WERI-Rb-1 (cell line): ENCODE data around the gene ZFPM1.

Experiments used
- DNase-seq: peaks from one replicate; pipeline ENCODE4 v3.0.0-alpha.2; 2020
- H3K27ac ChIP-seq: fragments of 250-450 bp; sonication (Bioruptor Pico); 2 replicates; pipeline ENCODE4 v1.5.1; 2020; ENCODE audit warnings: mild to moderate bottlenecking, moderate library complexity
- H3K27me3 ChIP-seq: fragments of 250-450 bp; sonication (Bioruptor Pico); 2 replicates; pipeline ENCODE4 v1.5.1; 2021; ENCODE audit warnings: mild to moderate bottlenecking, low read depth, moderate library complexity; ENCODE audit not compliant: insufficient read depth, severe bottlenecking
- H3K36me3 ChIP-seq: fragments of 250-450 bp; sonication (Bioruptor Pico); 2 replicates; pipeline ENCODE4 v1.5.1; 2020; ENCODE audit warnings: mild to moderate bottlenecking, moderate library complexity
- H3K4me3 ChIP-seq: 2 replicates; pipeline ENCODE4 v1.5.1; 2011; ENCODE audit warnings: low read depth, mild to moderate bottlenecking, control low read depth, low read length
- H3K9me3 ChIP-seq: fragments of 250-450 bp; sonication (Bioruptor Pico); 2 replicates; pipeline ENCODE4 v1.5.1; 2021; ENCODE audit warnings: mild to moderate bottlenecking, moderate library complexity; ENCODE audit not compliant: severe bottlenecking
- CTCF ChIP-seq: IDR thresholded peaks from 2 replicates; pipeline ENCODE4 v1.5.1; 2011; ENCODE audit warnings: low read depth, mild to moderate bottlenecking, control low read depth, inconsistent platforms, low read length

The ZFPM1 gene

GRCh38 chr16:88532434-88533241 is 79.6 kb downstream of the ZFPM1 start:
- no peak overlapping the region for H3K27ac ChIP-seq
- H3K9me3 ChIP-seq = no peaks in the 10 kb centered on the region
- TF ChIP-seq CTCF = no peak
- no peak for DNase-seq
- no peaks in the 10 kb centered on the region for H3K27me3 ChIP-seq
- H3K36me3 ChIP-seq = peaks cover 4% of the 10 kb centered on the region; the same call in 1 of the 2 replicates
- H3K4me3 ChIP-seq = no peak overlapping the region

- no peak for TF ChIP-seq CTCF
- H3K27ac ChIP-seq = no peak overlapping the region
- no peak overlapping the region for H3K4me3 ChIP-seq
- H3K27me3 ChIP-seq = no peaks in the 10 kb centered on the region
- no peak for DNase-seq
- H3K9me3 ChIP-seq = no peaks in the 10 kb centered on the region
- H3K36me3 ChIP-seq = peaks cover 4% of the 10 kb centered on the region; the same call in 1 of the 2 replicates
Measured at GRCh38 chr16:88533381-88533917, 80.4 kb downstream of the ZFPM1 start.

- peaks cover 4% of the 10 kb centered on the region; the same call in 1 of the 2 replicates for H3K36me3 ChIP-seq
- H3K9me3 ChIP-seq = no peaks in the 10 kb centered on the region
- peak; percentile 45 for DNase-seq
- H3K27ac ChIP-seq = peak overlapping the region; percentile 66
- H3K27me3 ChIP-seq = no peaks in the 10 kb centered on the region
- H3K4me3 ChIP-seq = peak overlapping the region; percentile 36
- no peak for TF ChIP-seq CTCF
Measured at GRCh38 chr16:88533932-88534637, 81.0 kb downstream of the ZFPM1 start.

GRCh38 chr16:88534638-88535190 is 81.6 kb downstream of the ZFPM1 start:
- TF ChIP-seq CTCF = no peak
- no peak overlapping the region for H3K27ac ChIP-seq
- H3K27me3 ChIP-seq = no peaks in the 10 kb centered on the region
- no peak overlapping the region for H3K4me3 ChIP-seq
- DNase-seq = peak; percentile 27
- H3K36me3 ChIP-seq = peaks cover 4% of the 10 kb centered on the region; the same call in 1 of the 2 replicates
- H3K9me3 ChIP-seq = no peaks in the 10 kb centered on the region

GRCh38 chr16:88535191-88535856 is 82.2 kb downstream of the ZFPM1 start:
- peaks cover 4% of the 10 kb centered on the region; the same call in 1 of the 2 replicates for H3K36me3 ChIP-seq
- no peak overlapping the region for H3K27ac ChIP-seq
- no peak for DNase-seq
- H3K4me3 ChIP-seq = no peak overlapping the region
- no peak for TF ChIP-seq CTCF
- H3K9me3 ChIP-seq = no peaks in the 10 kb centered on the region
- no peaks in the 10 kb centered on the region for H3K27me3 ChIP-seq
